Measurements from ENCODE around the gene VAV3. TPM values are rescaled to one million over a fixed set of nuclear protein-coding genes. Genes with fewer than 3 reads are reported as not detected.

VAV3 gene
- total RNA-seq, 1 donor from 2014 or later: 2.6 TPM

- peaks cover 4% of the 10 kb centered on the region for H3K4me1 Mint-ChIP-seq (ENCODE audit: low read depth, unreplicated experiment)
These were observed 101.6 kb downstream of the VAV3 start for GRCh38 chr1:107863342-107863741.

GRCh38 chr1:107862064-107862463 is 102.9 kb downstream of the VAV3 start:
- H4K20me1 ChIP-seq (ENCODE audit: insufficient read depth, low read length): no peaks in the 10 kb centered on the region
- no peak overlapping the region for H3K27ac Mint-ChIP-seq (ENCODE audit: unreplicated experiment)
- H3K4me1 Mint-ChIP-seq (ENCODE audit: low read depth, unreplicated experiment): peaks cover 4% of the 10 kb centered on the region
- H3K9me3 ChIP-seq (ENCODE audit: insufficient read depth, low read depth, low read length): no peaks in the 10 kb centered on the region
- no peaks in the 10 kb centered on the region for H3K79me2 ChIP-seq (ENCODE audit: insufficient read depth, low read length)
- no peaks in the 10 kb centered on the region for H3K9me3 Mint-ChIP-seq (ENCODE audit: unreplicated experiment)
- no peaks in the 10 kb centered on the region for H3K4me1 ChIP-seq (ENCODE audit: insufficient read depth, low read length)
- no peak overlapping the region for H3K4me3 ChIP-seq (ENCODE audit: insufficient read depth, low read depth, low read length)
- no peaks in the 10 kb centered on the region for H3K36me3 Mint-ChIP-seq (ENCODE audit: low read depth, unreplicated experiment)
- no peaks in the 10 kb centered on the region for H3K27me3 ChIP-seq (ENCODE audit: insufficient read depth, low read length)
- no peak overlapping the region for H3K27ac ChIP-seq (ENCODE audit: low read depth, low read length)
- H3K9ac ChIP-seq (ENCODE audit: low read length): no peak overlapping the region
- H3K36me3 ChIP-seq (ENCODE audit: insufficient read depth, low read length): no peaks in the 10 kb centered on the region
- no peak overlapping the region for H3K4me3 Mint-ChIP-seq (ENCODE audit: unreplicated experiment)
- H3K4me2 ChIP-seq (ENCODE audit: low read length): no peak overlapping the region
- H2AFZ ChIP-seq (ENCODE audit: low read depth, low read length): no peak overlapping the region
- TF ChIP-seq CTCF (IDR thresholded peaks at IDR 0.05; ENCODE audit: insufficient read depth, low read depth, low read length) (no peak), EZH2 (IDR thresholded peaks at IDR 0.05; ENCODE audit: insufficient read depth, low read length) (no peak)
- no peak for DNase-seq (ENCODE audit: low read depth)
- FAIRE-seq: no peak
- no peaks in the 10 kb centered on the region for H3K27me3 Mint-ChIP-seq (ENCODE audit: low read depth, unreplicated experiment)

More at GRCh38 chr1:107863342-107863741, 101.6 kb downstream of the VAV3 start:
- no peak overlapping the region for H3K27ac ChIP-seq (ENCODE audit: low read depth, low read length)
- H2AFZ ChIP-seq (ENCODE audit: low read depth, low read length): no peak overlapping the region
- no peaks in the 10 kb centered on the region for H4K20me1 ChIP-seq (ENCODE audit: insufficient read depth, low read length)
- H3K9me3 Mint-ChIP-seq (ENCODE audit: unreplicated experiment): no peaks in the 10 kb centered on the region
- H3K4me3 Mint-ChIP-seq (ENCODE audit: unreplicated experiment): no peak overlapping the region
- H3K9me3 ChIP-seq (ENCODE audit: insufficient read depth, low read depth, low read length): no peaks in the 10 kb centered on the region
- FAIRE-seq (no peak), DNase-seq (ENCODE audit: low read depth) (no peak)
- no peaks in the 10 kb centered on the region for H3K36me3 ChIP-seq (ENCODE audit: insufficient read depth, low read length)
- H3K27me3 ChIP-seq (ENCODE audit: insufficient read depth, low read length): no peaks in the 10 kb centered on the region
- no peak overlapping the region for H3K27ac Mint-ChIP-seq (ENCODE audit: unreplicated experiment)
- no peaks in the 10 kb centered on the region for H3K27me3 Mint-ChIP-seq (ENCODE audit: low read depth, unreplicated experiment)
- no peak overlapping the region for H3K4me2 ChIP-seq (ENCODE audit: low read length)
- TF ChIP-seq EZH2 (IDR thresholded peaks at IDR 0.05; ENCODE audit: insufficient read depth, low read length): no peak
- no peak for TF ChIP-seq CTCF (IDR thresholded peaks at IDR 0.05; ENCODE audit: insufficient read depth, low read depth, low read length)
- H3K36me3 Mint-ChIP-seq (ENCODE audit: low read depth, unreplicated experiment): no peaks in the 10 kb centered on the region
- H3K9ac ChIP-seq (ENCODE audit: low read length): no peak overlapping the region
- no peaks in the 10 kb centered on the region for H3K79me2 ChIP-seq (ENCODE audit: insufficient read depth, low read length)
- no peak overlapping the region for H3K4me3 ChIP-seq (ENCODE audit: insufficient read depth, low read depth, low read length)
- no peaks in the 10 kb centered on the region for H3K4me1 ChIP-seq (ENCODE audit: insufficient read depth, low read length)

GRCh38 chr1:107858323-107858722 is 106.7 kb downstream of the VAV3 start:
- peaks cover 4% of the 10 kb centered on the region for H3K4me1 Mint-ChIP-seq (ENCODE audit: low read depth, unreplicated experiment)
- H3K4me3 Mint-ChIP-seq (ENCODE audit: unreplicated experiment): no peak overlapping the region
- no peaks in the 10 kb centered on the region for H3K27me3 Mint-ChIP-seq (ENCODE audit: low read depth, unreplicated experiment)
- Histone ChIP-seq H3K27me3 (ENCODE audit: insufficient read depth, low read length) (no peaks in the 10 kb centered on the region), H3K4me1 (ENCODE audit: insufficient read depth, low read length) (no peaks in the 10 kb centered on the region), H3K79me2 (ENCODE audit: insufficient read depth, low read length) (no peaks in the 10 kb centered on the region), H2AFZ (ENCODE audit: low read depth, low read length) (no peak overlapping the region), H3K4me2 (ENCODE audit: low read length) (no peak overlapping the region), H3K9ac (ENCODE audit: low read length) (no peak overlapping the region), H3K9me3 (ENCODE audit: insufficient read depth, low read depth, low read length) (no peaks in the 10 kb centered on the region), H3K36me3 (ENCODE audit: insufficient read depth, low read length) (no peaks in the 10 kb centered on the region), H3K4me3 (ENCODE audit: insufficient read depth, low read depth, low read length) (no peak overlapping the region), H3K27ac (ENCODE audit: low read depth, low read length) (no peak overlapping the region), H4K20me1 (ENCODE audit: insufficient read depth, low read length) (no peaks in the 10 kb centered on the region)
- TF ChIP-seq CTCF (IDR thresholded peaks at IDR 0.05; ENCODE audit: insufficient read depth, low read depth, low read length) (no peak), EZH2 (IDR thresholded peaks at IDR 0.05; ENCODE audit: insufficient read depth, low read length) (no peak)
- peaks cover 2% of the 10 kb centered on the region for H3K9me3 Mint-ChIP-seq (ENCODE audit: unreplicated experiment)
- no peak overlapping the region for H3K27ac Mint-ChIP-seq (ENCODE audit: unreplicated experiment)
- no peak for DNase-seq (ENCODE audit: low read depth)
- no peaks in the 10 kb centered on the region for H3K36me3 Mint-ChIP-seq (ENCODE audit: low read depth, unreplicated experiment)
- no peak for FAIRE-seq

All from astrocyte (in vitro differentiated cells and primary cell).